Measurements from ENCODE around the gene GALNT2. TPM values are rescaled to one million over a fixed set of nuclear protein-coding genes. Genes with fewer than 3 reads are reported as not detected.

The GALNT2 gene
- total and polyA plus RNA-seq, 2 experiments from 2014 or later = 96.7 to 143 TPM

DNA sequence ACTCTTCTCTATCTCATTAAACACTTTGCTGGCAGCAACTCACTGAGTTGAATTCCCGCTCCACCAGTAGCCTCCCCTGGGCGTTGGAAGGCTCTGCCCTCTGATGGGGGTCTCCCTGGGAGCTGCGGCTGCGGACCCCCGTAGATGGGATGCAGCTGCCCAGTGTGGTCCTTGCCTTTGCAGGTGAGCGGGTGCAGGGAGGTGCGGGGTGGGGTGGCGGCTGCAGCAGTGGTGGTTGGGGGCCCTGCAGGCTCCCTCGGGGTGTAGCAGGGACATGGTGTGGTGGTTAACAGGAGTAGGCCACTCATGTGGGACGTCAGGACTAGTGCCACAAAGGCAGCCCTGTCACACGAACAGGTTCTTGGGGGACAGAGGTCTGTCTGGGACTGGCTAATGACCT, 42.0 kb downstream of the GALNT2 start:
- Histone ChIP-seq H3K36me3 (replicated peaks; ENCODE audit: insufficient read depth, low read depth) (no peaks in the 10 kb centered on the region), H3K4me3 (no peak overlapping the region), H3K27ac (no peak overlapping the region), H3K27me3 (no peaks in the 10 kb centered on the region), H2AFZ (no peak overlapping the region), H4K20me1 (ENCODE audit: insufficient read depth, poor library complexity, severe bottlenecking) (peaks cover 10% of the 10 kb centered on the region), H3K4me1 (ENCODE audit: insufficient read depth) (peaks cover 62% of the 10 kb centered on the region), H3K4me2 (no peak overlapping the region), H3K79me2 (peaks cover 61% of the 10 kb centered on the region), H3K9me2 (replicated peaks; ENCODE audit: insufficient read depth) (no peaks in the 10 kb centered on the region), H3K9me3 (ENCODE audit: low read depth) (no peaks in the 10 kb centered on the region)
- no peak for TF ChIP-seq EZH2phosphoT487 (IDR thresholded peaks at IDR 0.05; ENCODE audit: low read depth, severe bottlenecking, unreplicated experiment)
- TF ChIP-seq CTCF (IDR thresholded peaks at IDR 0.05; ENCODE audit: poor library complexity) = no peak
- no peak for TF ChIP-seq EZH2 (IDR thresholded peaks at IDR 0.05; ENCODE audit: borderline replicate concordance)
- WGBS (ENCODE audit: low lambda C conversion rate, missing lambda C conversion rate) = 96% methylated on average over 9 of the region's 11 CpGs
- no peak for DNase-seq (ENCODE audit: low spot score)

DNA sequence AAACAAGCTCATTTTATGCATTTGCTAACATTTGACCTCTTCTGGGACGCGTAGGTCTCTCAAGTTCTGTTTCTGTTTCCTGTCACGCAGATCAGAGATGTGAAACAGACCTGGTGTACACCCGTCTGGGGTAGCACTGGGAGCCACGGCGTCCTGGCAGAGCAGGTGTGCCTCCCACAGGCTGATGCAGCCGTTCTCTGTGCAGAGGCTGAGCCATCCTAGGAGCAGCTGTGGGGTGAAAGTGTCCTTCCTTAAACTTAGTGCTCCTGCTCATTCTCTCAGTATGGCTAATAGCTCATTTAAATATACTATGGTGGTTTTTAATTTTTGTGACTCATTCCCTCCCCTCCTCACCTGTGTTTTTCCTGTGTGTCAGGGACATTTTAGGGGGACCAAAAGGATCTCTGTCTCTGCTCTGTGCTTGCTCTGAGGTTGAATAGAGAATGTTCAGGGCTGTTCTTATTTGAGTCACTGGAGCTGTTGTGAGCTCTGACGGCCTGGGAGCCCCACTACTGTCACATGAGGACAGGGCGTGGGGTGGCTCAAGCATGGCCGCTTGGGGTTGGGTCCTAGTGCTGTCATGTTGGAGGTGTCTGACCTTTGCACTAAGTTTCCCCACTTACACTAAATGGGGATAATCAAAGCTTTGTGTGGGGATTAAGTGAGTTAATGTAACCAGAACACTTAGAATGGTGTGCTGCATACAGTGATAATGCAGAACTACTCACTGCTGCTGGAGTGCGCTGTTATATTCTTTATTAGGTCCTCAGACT, 43.0 kb downstream of the GALNT2 start:
- TF ChIP-seq EZH2phosphoT487 (IDR thresholded peaks at IDR 0.05; ENCODE audit: low read depth, severe bottlenecking, unreplicated experiment) (no peak), EZH2 (IDR thresholded peaks at IDR 0.05; ENCODE audit: borderline replicate concordance) (no peak), CTCF (IDR thresholded peaks at IDR 0.05; ENCODE audit: poor library complexity) (peak; percentile 12)
- Histone ChIP-seq H3K4me3 (no peak overlapping the region), H3K36me3 (replicated peaks; ENCODE audit: insufficient read depth, low read depth) (no peaks in the 10 kb centered on the region), H2AFZ (no peak overlapping the region), H3K4me1 (ENCODE audit: insufficient read depth) (peaks cover 52% of the 10 kb centered on the region), H3K9me2 (replicated peaks; ENCODE audit: insufficient read depth) (no peaks in the 10 kb centered on the region), H4K20me1 (ENCODE audit: insufficient read depth, poor library complexity, severe bottlenecking) (peaks cover 9% of the 10 kb centered on the region), H3K9me3 (ENCODE audit: low read depth) (no peaks in the 10 kb centered on the region), H3K27ac (peak overlapping the region; percentile 63), H3K4me2 (peak overlapping the region; percentile 4), H3K27me3 (no peaks in the 10 kb centered on the region), H3K79me2 (peaks cover 67% of the 10 kb centered on the region)
- WGBS (ENCODE audit: low lambda C conversion rate, missing lambda C conversion rate) = 42% methylated on average over 11 of the region's 11 CpGs
- peak; percentile 68 for DNase-seq (ENCODE audit: low spot score)

- Histone ChIP-seq H3K4me2 (no peak overlapping the region), H3K27me3 (no peaks in the 10 kb centered on the region), H3K79me2 (peaks cover 76% of the 10 kb centered on the region), H2AFZ (no peak overlapping the region), H3K36me3 (replicated peaks; ENCODE audit: insufficient read depth, low read depth) (no peaks in the 10 kb centered on the region), H3K9me3 (ENCODE audit: low read depth) (no peaks in the 10 kb centered on the region), H3K4me3 (no peak overlapping the region), H3K9me2 (replicated peaks; ENCODE audit: insufficient read depth) (no peaks in the 10 kb centered on the region), H3K27ac (no peak overlapping the region), H4K20me1 (ENCODE audit: insufficient read depth, poor library complexity, severe bottlenecking) (peaks cover 12% of the 10 kb centered on the region), H3K4me1 (ENCODE audit: insufficient read depth) (peaks cover 45% of the 10 kb centered on the region)
- WGBS (ENCODE audit: low lambda C conversion rate, missing lambda C conversion rate) = 90% methylated on average over 8 of the region's 8 CpGs
- DNase-seq (ENCODE audit: low spot score) = no peak
- TF ChIP-seq EZH2 (IDR thresholded peaks at IDR 0.05; ENCODE audit: borderline replicate concordance) = no peak
- no peak for TF ChIP-seq CTCF (IDR thresholded peaks at IDR 0.05; ENCODE audit: poor library complexity)
- no peak for TF ChIP-seq EZH2phosphoT487 (IDR thresholded peaks at IDR 0.05; ENCODE audit: low read depth, severe bottlenecking, unreplicated experiment)
Observed at GRCh38 chr1:230110971-230111370, 43.9 kb downstream of the GALNT2 start.
